ENCODE data around the gene C16orf54.
"Not testable (repeated sequence)": the region's sequence is repeated elsewhere in the genome, so short reads cannot be mapped to it uniquely, and the experiment has no call there.

C16orf54 gene

GRCh38 chr16:29765167-29766032 lies 19.6 kb upstream of the C16orf54 start:
- no peak overlapping the region for H3K4me3 ChIP-seq (ENCODE audit: low read length)
- DNase-seq (ENCODE audit: low read depth): no peak
- peaks cover 10% of the 10 kb centered on the region for H3K27me3 ChIP-seq (replicated peaks; ENCODE audit: control insufficient read depth, insufficient read depth, low read length)

GRCh38 chr16:29763326-29763725 lies 17.5 kb upstream of the C16orf54 start:
- Histone ChIP-seq H3K9ac (ENCODE audit: low read length) (no peak overlapping the region), H3K27me3 (replicated peaks; ENCODE audit: control insufficient read depth, insufficient read depth, low read length) (peaks cover 10% of the 10 kb centered on the region), H3K36me3 (ENCODE audit: control insufficient read depth, insufficient read depth, low read length, severe bottlenecking) (no peaks in the 10 kb centered on the region), H3K9me3 (ENCODE audit: control insufficient read depth, low read length) (no peaks in the 10 kb centered on the region), H3K4me3 (ENCODE audit: low read length) (no peak overlapping the region), H3K4me1 (ENCODE audit: control insufficient read depth, insufficient read depth, low read length) (peaks cover 3% of the 10 kb centered on the region)
- no peak for DNase-seq (ENCODE audit: low read depth)

More at GRCh38 chr16:29765167-29766032, 19.6 kb upstream of the C16orf54 start:
- Histone ChIP-seq H3K36me3 (ENCODE audit: control insufficient read depth, insufficient read depth, low read length, severe bottlenecking) (no peaks in the 10 kb centered on the region), H3K4me1 (ENCODE audit: control insufficient read depth, insufficient read depth, low read length) (no peaks in the 10 kb centered on the region), H3K9ac (ENCODE audit: low read length) (no peak overlapping the region), H3K9me3 (ENCODE audit: control insufficient read depth, low read length) (no peaks in the 10 kb centered on the region)

- no peak for DNase-seq (ENCODE audit: low read depth)
- H3K4me1 ChIP-seq (ENCODE audit: control insufficient read depth, insufficient read depth, low read length): peaks cover 14% of the 10 kb centered on the region
- no peak overlapping the region for H3K4me3 ChIP-seq (ENCODE audit: low read length)
- H3K9ac ChIP-seq (ENCODE audit: low read length): no peak overlapping the region
- H3K9me3 ChIP-seq (ENCODE audit: control insufficient read depth, low read length): no peaks in the 10 kb centered on the region
- peaks cover 10% of the 10 kb centered on the region for H3K27me3 ChIP-seq (replicated peaks; ENCODE audit: control insufficient read depth, insufficient read depth, low read length)
- no peaks in the 10 kb centered on the region for H3K36me3 ChIP-seq (ENCODE audit: control insufficient read depth, insufficient read depth, low read length, severe bottlenecking)
Measured at GRCh38 chr16:29761882-29762281, 16.1 kb upstream of the C16orf54 start.

GRCh38 chr16:29761280-29761651 lies 15.5 kb upstream of the C16orf54 start:
- not testable (repeated sequence) for H3K27me3 ChIP-seq (replicated peaks; ENCODE audit: control insufficient read depth, insufficient read depth, low read length); H3K9me3 ChIP-seq (ENCODE audit: control insufficient read depth, low read length); H3K9ac ChIP-seq (ENCODE audit: low read length); DNase-seq (ENCODE audit: low read depth); H3K36me3 ChIP-seq (ENCODE audit: control insufficient read depth, insufficient read depth, low read length, severe bottlenecking); H3K4me3 ChIP-seq (ENCODE audit: low read length)
- peaks cover 14% of the 10 kb centered on the region for H3K4me1 ChIP-seq (ENCODE audit: control insufficient read depth, insufficient read depth, low read length)

GRCh38 chr16:29760567-29761279 lies 14.9 kb upstream of the C16orf54 start:
- Histone ChIP-seq H3K9ac (ENCODE audit: low read length) (no peak overlapping the region), H3K36me3 (ENCODE audit: control insufficient read depth, insufficient read depth, low read length, severe bottlenecking) (no peaks in the 10 kb centered on the region), H3K4me3 (ENCODE audit: low read length) (no peak overlapping the region), H3K4me1 (ENCODE audit: control insufficient read depth, insufficient read depth, low read length) (peaks cover 14% of the 10 kb centered on the region), H3K27me3 (replicated peaks; ENCODE audit: control insufficient read depth, insufficient read depth, low read length) (peaks cover 10% of the 10 kb centered on the region), H3K9me3 (ENCODE audit: control insufficient read depth, low read length) (no peaks in the 10 kb centered on the region)
- DNase-seq (ENCODE audit: low read depth): no peak

GRCh38 chr16:29757950-29758466 lies 12.2 kb upstream of the C16orf54 start:
- Histone ChIP-seq H3K36me3 (ENCODE audit: control insufficient read depth, insufficient read depth, low read length, severe bottlenecking) (no peaks in the 10 kb centered on the region), H3K4me1 (ENCODE audit: control insufficient read depth, insufficient read depth, low read length) (peaks cover 14% of the 10 kb centered on the region), H3K9ac (ENCODE audit: low read length) (peak overlapping the region; percentile 76), H3K4me3 (ENCODE audit: low read length) (peak overlapping the region; percentile 55), H3K27me3 (replicated peaks; ENCODE audit: control insufficient read depth, insufficient read depth, low read length) (peaks cover 5% of the 10 kb centered on the region), H3K9me3 (ENCODE audit: control insufficient read depth, low read length) (no peaks in the 10 kb centered on the region)
- DNase-seq (ENCODE audit: low read depth): peak; percentile 82

- not testable (repeated sequence) for H3K4me3 ChIP-seq (ENCODE audit: low read length); H3K27me3 ChIP-seq (replicated peaks; ENCODE audit: control insufficient read depth, insufficient read depth, low read length); H3K36me3 ChIP-seq (ENCODE audit: control insufficient read depth, insufficient read depth, low read length, severe bottlenecking); DNase-seq (ENCODE audit: low read depth); H3K9me3 ChIP-seq (ENCODE audit: control insufficient read depth, low read length); H3K9ac ChIP-seq (ENCODE audit: low read length)
- H3K4me1 ChIP-seq (ENCODE audit: control insufficient read depth, insufficient read depth, low read length): peaks cover 14% of the 10 kb centered on the region
Measured at GRCh38 chr16:29757086-29757485, 11.3 kb upstream of the C16orf54 start.

GRCh38 chr16:29756654-29757053 lies 10.9 kb upstream of the C16orf54 start:
- H3K4me1 ChIP-seq (ENCODE audit: control insufficient read depth, insufficient read depth, low read length): peaks cover 14% of the 10 kb centered on the region
- H3K27me3 ChIP-seq (replicated peaks; ENCODE audit: control insufficient read depth, insufficient read depth, low read length): peaks cover 5% of the 10 kb centered on the region
- no peak overlapping the region for H3K9ac ChIP-seq (ENCODE audit: low read length)
- no peak overlapping the region for H3K4me3 ChIP-seq (ENCODE audit: low read length)
- no peaks in the 10 kb centered on the region for H3K36me3 ChIP-seq (ENCODE audit: control insufficient read depth, insufficient read depth, low read length, severe bottlenecking)
- H3K9me3 ChIP-seq (ENCODE audit: control insufficient read depth, low read length): no peaks in the 10 kb centered on the region
- DNase-seq (ENCODE audit: low read depth): no peak

GRCh38 chr16:29753516-29753915 lies 7.7 kb upstream of the C16orf54 start:
- no peak for DNase-seq (ENCODE audit: low read depth)
- Histone ChIP-seq H3K9ac (ENCODE audit: low read length) (no peak overlapping the region), H3K9me3 (ENCODE audit: control insufficient read depth, low read length) (no peaks in the 10 kb centered on the region), H3K27me3 (replicated peaks; ENCODE audit: control insufficient read depth, insufficient read depth, low read length) (peaks cover 5% of the 10 kb centered on the region), H3K4me3 (ENCODE audit: low read length) (no peak overlapping the region), H3K36me3 (ENCODE audit: control insufficient read depth, insufficient read depth, low read length, severe bottlenecking) (no peaks in the 10 kb centered on the region), H3K4me1 (ENCODE audit: control insufficient read depth, insufficient read depth, low read length) (peaks cover 13% of the 10 kb centered on the region)

GRCh38 chr16:29748760-29749149 lies 3.0 kb upstream of the C16orf54 start:
- H3K36me3 ChIP-seq (ENCODE audit: control insufficient read depth, insufficient read depth, low read length, severe bottlenecking); DNase-seq (ENCODE audit: low read depth); H3K9me3 ChIP-seq (ENCODE audit: control insufficient read depth, low read length); H3K9ac ChIP-seq (ENCODE audit: low read length); H3K4me1 ChIP-seq (ENCODE audit: control insufficient read depth, insufficient read depth, low read length); H3K4me3 ChIP-seq (ENCODE audit: low read length): not testable (repeated sequence)
- peaks cover 26% of the 10 kb centered on the region for H3K27me3 ChIP-seq (replicated peaks; ENCODE audit: control insufficient read depth, insufficient read depth, low read length)

GRCh38 chr16:29747947-29748759 lies 2.4 kb upstream of the C16orf54 start:
- no peak for DNase-seq (ENCODE audit: low read depth)
- Histone ChIP-seq H3K27me3 (replicated peaks; ENCODE audit: control insufficient read depth, insufficient read depth, low read length) (peaks cover 31% of the 10 kb centered on the region), H3K4me3 (ENCODE audit: low read length) (no peak overlapping the region), H3K36me3 (ENCODE audit: control insufficient read depth, insufficient read depth, low read length, severe bottlenecking) (no peaks in the 10 kb centered on the region), H3K9ac (ENCODE audit: low read length) (no peak overlapping the region), H3K4me1 (ENCODE audit: control insufficient read depth, insufficient read depth, low read length) (no peaks in the 10 kb centered on the region), H3K9me3 (ENCODE audit: control insufficient read depth, low read length) (no peaks in the 10 kb centered on the region)
